IPS-20b (cell line): ENCODE data around the gene RNF220.
A peak's percentile ranks its signal among the peaks of the same experiment; 100 is the strongest.

ENCODE experiments used
- H3K27ac ChIP-seq: one replicate; pipeline ENCODE4 v1.5.1; 2013; ENCODE audit warnings: low read length
- H3K27me3 ChIP-seq: 2 replicates; pipeline ENCODE4 v1.6.1; 2013; ENCODE audit warnings: mild to moderate bottlenecking, low read length, inconsistent platforms; ENCODE audit not compliant: insufficient read depth
- H3K36me3 ChIP-seq: 2 replicates; pipeline ENCODE4 v1.6.1; 2013; ENCODE audit warnings: low read depth, mild to moderate bottlenecking, inconsistent platforms, low read length, moderate library complexity; ENCODE audit not compliant: insufficient read depth
- H3K4me1 ChIP-seq: 2 replicates; pipeline ENCODE4 v1.6.1; 2013; ENCODE audit warnings: mild to moderate bottlenecking, control low read depth, inconsistent platforms, low read length, moderate library complexity; ENCODE audit not compliant: insufficient read depth
- H3K4me3 ChIP-seq: 2 replicates; pipeline ENCODE4 v1.5.1; 2013; ENCODE audit warnings: mild to moderate bottlenecking, low read length, inconsistent platforms
- H3K9ac ChIP-seq: 2 replicates; pipeline ENCODE4 v1.6.1; 2013; ENCODE audit warnings: low read depth, mild to moderate bottlenecking, inconsistent platforms, low read length, moderate library complexity
- H3K9me3 ChIP-seq: 2 replicates; pipeline ENCODE4 v1.6.1; 2013; ENCODE audit warnings: mild to moderate bottlenecking, low read depth, low read length, inconsistent platforms; ENCODE audit not compliant: insufficient read depth

Gene RNF220

GRCh38 chr1:44377925-44378784, 26.9 kb upstream of the RNF220 start:
- Histone ChIP-seq H3K9ac (no peak overlapping the region), H3K36me3 (no peaks in the 10 kb centered on the region), H3K9me3 (no peaks in the 10 kb centered on the region), H3K27ac (no peak overlapping the region), H3K4me3 (no peak overlapping the region), H3K4me1 (no peaks in the 10 kb centered on the region; the same call in 1 of the 2 replicates), H3K27me3 (peaks cover 16% of the 10 kb centered on the region)

DNA sequence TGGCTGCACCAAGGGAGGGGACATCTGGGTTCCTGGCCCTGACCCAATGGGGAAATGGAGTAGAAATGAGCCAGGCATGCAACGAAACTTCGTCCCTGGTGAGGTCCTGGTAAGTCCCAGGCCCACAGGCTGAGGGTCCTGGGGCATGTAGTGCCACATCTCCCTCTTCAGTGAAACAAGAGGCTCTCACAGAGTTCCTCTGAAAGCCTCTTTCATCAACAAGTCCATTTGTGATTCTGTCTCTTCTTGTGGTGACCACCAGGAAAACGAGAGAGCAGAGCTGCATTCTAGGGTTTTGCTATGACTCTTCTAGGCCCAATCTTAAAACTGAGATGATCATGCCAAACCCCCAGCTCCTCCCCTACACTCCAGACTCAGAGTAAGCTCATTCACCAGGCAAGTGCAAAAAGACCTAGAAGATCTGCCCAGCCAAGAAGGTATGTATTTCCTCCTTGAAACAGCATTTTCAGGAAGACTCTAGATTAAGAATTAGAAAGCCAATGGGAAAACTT, 24.3 kb upstream of the RNF220 start:
- Histone ChIP-seq H3K9ac (no peak overlapping the region), H3K9me3 (no peaks in the 10 kb centered on the region), H3K27me3 (peaks cover 24% of the 10 kb centered on the region), H3K27ac (no peak overlapping the region), H3K4me1 (peaks cover 5% of the 10 kb centered on the region; the same call in 1 of the 2 replicates), H3K36me3 (no peaks in the 10 kb centered on the region), H3K4me3 (no peak overlapping the region)

- Histone ChIP-seq H3K4me3 (no peak overlapping the region), H3K9me3 (no peaks in the 10 kb centered on the region), H3K9ac (no peak overlapping the region), H3K36me3 (no peaks in the 10 kb centered on the region), H3K4me1 (peaks cover 5% of the 10 kb centered on the region; the same call in 1 of the 2 replicates), H3K27me3 (peaks cover 31% of the 10 kb centered on the region), H3K27ac (no peak overlapping the region)
Observed at GRCh38 chr1:44388551-44388950, 16.5 kb upstream of the RNF220 start.

DNA sequence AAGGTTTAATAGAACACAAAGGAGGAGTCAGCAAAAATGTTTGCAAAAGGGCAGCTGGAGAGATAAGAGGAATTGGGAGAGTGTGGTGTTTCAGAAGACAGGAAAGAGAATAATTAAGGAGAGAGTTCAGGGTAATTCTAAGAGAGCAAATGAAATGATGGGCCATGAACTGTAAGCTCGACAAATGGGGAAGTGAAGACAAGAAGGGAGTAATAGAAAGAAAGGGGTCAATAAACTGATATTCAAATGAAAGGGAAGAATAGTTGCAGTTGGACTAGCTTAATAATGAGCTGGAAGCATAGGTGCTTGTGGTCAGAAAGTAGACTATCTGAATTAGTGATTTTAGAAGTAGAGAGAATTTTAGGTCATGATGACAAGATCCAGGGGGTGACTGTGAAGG, 15.6 kb upstream of the RNF220 start:
- peaks cover 25% of the 10 kb centered on the region for H3K27me3 ChIP-seq
- no peak overlapping the region for H3K27ac ChIP-seq
- no peak overlapping the region for H3K9ac ChIP-seq
- no peaks in the 10 kb centered on the region for H3K4me1 ChIP-seq
- H3K9me3 ChIP-seq = no peaks in the 10 kb centered on the region
- H3K4me3 ChIP-seq = no peak overlapping the region
- H3K36me3 ChIP-seq = no peaks in the 10 kb centered on the region

DNA sequence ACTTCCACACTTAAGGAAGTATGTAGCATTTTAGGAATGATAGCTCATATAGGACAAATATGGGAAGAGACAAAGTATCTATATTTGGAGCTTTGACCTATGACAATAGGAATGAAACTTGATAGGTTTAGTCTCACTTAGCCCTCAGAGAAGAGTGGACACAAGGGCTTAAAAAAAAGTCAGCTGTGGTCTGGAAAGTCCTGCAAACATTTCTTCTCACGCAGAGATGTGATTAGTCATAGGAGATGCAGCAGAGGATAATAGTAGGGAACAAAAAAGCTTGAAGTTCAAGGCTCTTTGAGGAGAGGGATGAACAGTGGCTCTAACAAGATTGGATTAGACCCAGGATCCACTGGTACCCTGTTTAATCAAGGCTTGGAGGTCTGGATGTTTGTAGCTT, 14.8 kb upstream of the RNF220 start:
- Histone ChIP-seq H3K36me3 (no peaks in the 10 kb centered on the region), H3K9me3 (no peaks in the 10 kb centered on the region), H3K4me3 (no peak overlapping the region), H3K27me3 (peaks cover 28% of the 10 kb centered on the region), H3K4me1 (no peaks in the 10 kb centered on the region), H3K9ac (no peak overlapping the region), H3K27ac (no peak overlapping the region)

DNA sequence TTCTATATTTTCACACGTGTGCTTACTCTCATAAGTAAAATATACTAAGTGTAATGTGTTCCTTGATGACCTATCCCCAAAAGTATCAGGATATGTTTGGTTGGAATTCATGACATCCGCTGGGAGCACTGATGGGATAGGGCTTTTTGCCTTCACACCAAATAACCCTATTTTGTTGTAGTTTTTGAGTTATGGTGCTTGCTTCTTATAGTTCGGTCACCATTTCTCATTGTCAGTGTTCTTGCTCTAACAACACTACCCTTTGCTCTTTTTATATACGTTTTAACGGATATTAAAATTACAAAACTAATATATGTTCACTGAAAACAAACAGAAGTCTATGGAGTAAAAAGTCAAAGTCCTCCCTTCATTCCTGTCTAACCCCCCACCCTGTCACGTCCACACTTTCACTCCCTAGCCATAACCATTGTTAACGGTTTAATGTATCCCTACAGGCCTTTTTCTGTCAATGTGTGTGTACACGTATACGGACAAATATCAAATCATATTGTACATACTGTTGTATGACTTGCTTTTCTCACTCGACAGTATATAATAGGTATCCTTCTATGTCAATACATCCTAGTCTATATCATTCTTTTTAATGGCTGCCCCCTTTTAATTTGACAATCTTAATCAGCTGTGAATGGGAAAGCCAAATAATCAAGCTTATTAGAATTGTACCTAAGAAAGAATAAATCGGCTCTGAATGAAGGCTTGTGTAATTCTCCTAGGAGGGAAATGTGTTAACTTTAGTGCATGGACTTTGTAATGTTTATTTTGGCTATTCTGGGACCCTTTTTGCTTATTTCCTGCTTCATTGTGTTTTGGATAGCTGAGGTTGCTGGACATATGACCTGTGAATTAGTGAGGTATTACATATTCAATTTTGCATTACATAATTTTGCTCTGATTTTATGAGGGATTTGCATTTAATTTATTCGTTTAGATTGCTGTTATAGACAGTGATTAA, 3.5 kb upstream of the RNF220 start:
- Histone ChIP-seq H3K9me3 (no peaks in the 10 kb centered on the region), H3K27ac (no peak overlapping the region), H3K36me3 (no peaks in the 10 kb centered on the region), H3K27me3 (peaks cover 69% of the 10 kb centered on the region), H3K4me1 (no peaks in the 10 kb centered on the region), H3K9ac (no peak overlapping the region), H3K4me3 (no peak overlapping the region)

DNA sequence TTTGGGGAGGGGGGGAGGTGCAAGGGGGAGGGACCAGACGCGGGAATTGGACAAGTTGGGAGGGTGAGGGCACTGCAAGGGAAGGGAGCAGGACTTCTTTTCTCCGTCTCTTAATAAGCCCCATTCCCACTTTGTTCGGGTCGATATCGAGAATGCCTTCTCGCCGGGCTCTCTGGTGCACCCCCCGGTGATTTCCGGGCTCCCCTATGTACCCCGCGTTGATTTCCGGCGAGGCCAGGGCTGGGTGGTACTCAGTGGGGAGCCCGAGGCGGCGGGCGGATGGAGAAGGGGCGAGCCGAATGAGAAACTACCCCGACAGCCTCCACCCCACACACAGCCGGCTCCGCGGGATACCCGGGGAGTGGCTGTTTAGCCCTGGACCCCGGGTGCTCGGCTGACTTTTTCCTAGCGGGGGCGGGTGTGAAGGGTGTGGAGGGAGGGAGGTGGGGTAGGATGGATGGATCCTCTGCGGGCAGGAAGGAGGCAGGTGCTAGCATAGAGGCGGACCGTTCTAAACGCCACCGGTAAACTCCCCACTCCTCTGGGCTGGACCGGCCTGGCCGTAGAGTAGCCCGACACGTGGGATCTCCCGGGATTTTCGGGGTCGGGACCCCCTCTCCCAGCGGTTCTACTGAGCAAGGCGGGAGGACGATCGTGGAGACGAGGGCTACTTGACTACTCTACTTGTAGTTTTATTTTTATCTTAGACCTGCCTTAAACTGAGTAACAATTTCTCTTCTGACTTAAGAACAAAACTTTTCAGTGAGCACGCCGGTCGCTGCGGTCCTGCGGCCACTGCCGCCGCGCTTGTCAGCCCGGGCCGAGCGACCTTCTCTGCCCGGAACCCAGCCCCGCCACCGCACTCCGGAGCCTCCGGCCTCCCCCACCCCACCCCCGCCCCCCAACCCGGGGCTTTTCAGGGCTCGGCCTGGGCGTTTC, 1.0 kb downstream of the RNF220 start:
- Histone ChIP-seq H3K9ac (peak overlapping the region; percentile 77; the same call in 1 of the 2 replicates), H3K9me3 (no peaks in the 10 kb centered on the region), H3K4me1 (peaks cover 11% of the 10 kb centered on the region; the same call in 1 of the 2 replicates), H3K36me3 (no peaks in the 10 kb centered on the region), H3K27ac (no peak overlapping the region), H3K4me3 (peak overlapping the region; percentile 74), H3K27me3 (peaks cover 74% of the 10 kb centered on the region)

GRCh38 chr1:44406737-44407429, 1.8 kb downstream of the RNF220 start:
- H3K36me3 ChIP-seq = no peaks in the 10 kb centered on the region; the same call in 1 of the 2 replicates
- H3K9ac ChIP-seq = peak overlapping the region; percentile 46; the same call in 1 of the 2 replicates
- no peaks in the 10 kb centered on the region for H3K9me3 ChIP-seq
- H3K4me1 ChIP-seq = peaks cover 11% of the 10 kb centered on the region; the same call in 1 of the 2 replicates
- H3K4me3 ChIP-seq = peak overlapping the region; percentile 74; the same call in 1 of the 2 replicates
- no peak overlapping the region for H3K27ac ChIP-seq
- peaks cover 74% of the 10 kb centered on the region for H3K27me3 ChIP-seq

GRCh38 chr1:44407430-44408211, 2.6 kb downstream of the RNF220 start:
- H3K36me3 ChIP-seq = peaks cover 5% of the 10 kb centered on the region; the same call in 1 of the 2 replicates
- peaks cover 78% of the 10 kb centered on the region for H3K27me3 ChIP-seq
- H3K9ac ChIP-seq = peak overlapping the region; percentile 46; the same call in 1 of the 2 replicates
- no peaks in the 10 kb centered on the region for H3K9me3 ChIP-seq
- H3K4me1 ChIP-seq = peaks cover 11% of the 10 kb centered on the region; the same call in 1 of the 2 replicates
- peak overlapping the region; percentile 74 for H3K4me3 ChIP-seq
- H3K27ac ChIP-seq = no peak overlapping the region

GRCh38 chr1:44408212-44408582, 3.1 kb downstream of the RNF220 start:
- Histone ChIP-seq H3K9ac (peak overlapping the region; percentile 46; the same call in 1 of the 2 replicates), H3K9me3 (no peaks in the 10 kb centered on the region), H3K27me3 (peaks cover 79% of the 10 kb centered on the region), H3K27ac (no peak overlapping the region), H3K4me3 (peak overlapping the region; percentile 74), H3K36me3 (peaks cover 11% of the 10 kb centered on the region; the same call in 1 of the 2 replicates), H3K4me1 (peaks cover 11% of the 10 kb centered on the region; the same call in 1 of the 2 replicates)
